ENCODE data around the gene KIF22.
A peak's percentile ranks its signal among the peaks of the same experiment; 100 is the strongest.

KIF22 gene

DNA sequence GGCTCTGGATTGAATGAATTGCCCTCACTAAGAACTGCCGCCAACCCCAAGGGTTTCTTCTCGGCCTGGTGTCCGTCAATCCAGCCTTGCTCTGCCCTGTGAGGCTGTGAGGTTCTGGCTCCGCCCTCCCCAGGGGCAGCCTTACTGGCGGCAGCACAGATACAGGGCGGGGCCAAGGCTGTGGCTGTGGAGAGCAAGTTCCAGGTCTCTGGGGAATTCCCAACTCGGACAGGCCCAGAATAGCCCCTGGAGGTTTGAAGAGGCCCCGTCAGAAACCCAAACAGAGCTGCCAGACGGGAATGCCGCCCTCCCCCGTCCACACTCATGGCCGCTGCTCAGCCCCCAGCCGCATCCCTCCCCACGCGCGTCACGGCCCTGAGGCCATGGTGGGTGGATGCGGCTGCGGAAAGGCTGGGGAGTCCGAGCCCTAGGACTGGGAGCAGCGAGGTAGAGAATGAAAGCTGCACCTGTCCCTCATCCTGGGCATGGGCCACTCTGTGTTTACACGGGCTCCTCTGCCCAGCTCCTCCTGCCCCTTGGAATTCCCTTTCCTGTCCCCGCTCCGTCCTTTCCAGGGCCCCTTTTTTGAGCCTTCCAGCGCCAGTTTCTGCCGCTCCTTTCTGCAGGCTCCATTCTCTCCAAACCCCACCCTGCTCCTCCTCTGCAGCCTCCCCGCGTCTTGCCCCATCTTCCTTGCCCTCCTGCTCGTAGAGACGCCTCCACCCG, 20.8 kb downstream of the KIF22 start:
- Histone ChIP-seq H3K27ac (ENCODE audit: low read length) (peak overlapping the region; percentile 95; the same call in 1 of the 2 replicates), H3K4me3 (ENCODE audit: low read length) (peak overlapping the region; percentile 65), H3K4me1 (ENCODE audit: low read length) (peaks cover 37% of the 10 kb centered on the region), H3K36me3 (replicated peaks; ENCODE audit: insufficient read depth, low read length) (no peaks in the 10 kb centered on the region), H3K9ac (ENCODE audit: low read length) (peak overlapping the region; percentile 64), H4K20me1 (ENCODE audit: insufficient read depth, low read length) (no peaks in the 10 kb centered on the region), H3K27me3 (replicated peaks; ENCODE audit: insufficient read depth, low read length) (no peaks in the 10 kb centered on the region), H2AFZ (ENCODE audit: low read length) (peak overlapping the region; percentile 65), H3K4me2 (ENCODE audit: low read depth, low read length) (peak overlapping the region; percentile 89), H3K9me3 (replicated peaks; ENCODE audit: insufficient read depth, low read length) (no peaks in the 10 kb centered on the region), H3K79me2 (ENCODE audit: low read length) (peaks cover 34% of the 10 kb centered on the region), H3K9me2 (replicated peaks; ENCODE audit: insufficient read depth, low read length) (no peaks in the 10 kb centered on the region), H3F3A (ENCODE audit: insufficient read depth, low read length) (peaks cover 52% of the 10 kb centered on the region)
- TF ChIP-seq, protein P1, sequence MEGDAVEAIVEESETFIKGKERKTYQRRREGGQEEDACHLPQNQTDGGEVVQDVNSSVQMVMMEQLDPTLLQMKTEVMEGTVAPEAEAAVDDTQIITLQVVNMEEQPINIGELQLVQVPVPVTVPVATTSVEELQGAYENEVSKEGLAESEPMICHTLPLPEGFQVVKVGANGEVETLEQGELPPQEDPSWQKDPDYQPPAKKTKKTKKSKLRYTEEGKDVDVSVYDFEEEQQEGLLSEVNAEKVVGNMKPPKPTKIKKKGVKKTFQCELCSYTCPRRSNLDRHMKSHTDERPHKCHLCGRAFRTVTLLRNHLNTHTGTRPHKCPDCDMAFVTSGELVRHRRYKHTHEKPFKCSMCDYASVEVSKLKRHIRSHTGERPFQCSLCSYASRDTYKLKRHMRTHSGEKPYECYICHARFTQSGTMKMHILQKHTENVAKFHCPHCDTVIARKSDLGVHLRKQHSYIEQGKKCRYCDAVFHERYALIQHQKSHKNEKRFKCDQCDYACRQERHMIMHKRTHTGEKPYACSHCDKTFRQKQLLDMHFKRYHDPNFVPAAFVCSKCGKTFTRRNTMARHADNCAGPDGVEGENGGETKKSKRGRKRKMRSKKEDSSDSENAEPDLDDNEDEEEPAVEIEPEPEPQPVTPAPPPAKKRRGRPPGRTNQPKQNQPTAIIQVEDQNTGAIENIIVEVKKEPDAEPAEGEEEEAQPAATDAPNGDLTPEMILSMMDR (IDR thresholded peaks at IDR 0.05; ENCODE audit: low read length), result no peak
- no peak for TF ChIP-seq EZH2 (optimal IDR thresholded peaks at IDR 0.05; ENCODE audit: low read depth, low read length)
- TF ChIP-seq EZH2phosphoT487 (IDR thresholded peaks at IDR 0.05; ENCODE audit: low read length), result no peak
- peak; percentile 98 for DNase-seq

DNA sequence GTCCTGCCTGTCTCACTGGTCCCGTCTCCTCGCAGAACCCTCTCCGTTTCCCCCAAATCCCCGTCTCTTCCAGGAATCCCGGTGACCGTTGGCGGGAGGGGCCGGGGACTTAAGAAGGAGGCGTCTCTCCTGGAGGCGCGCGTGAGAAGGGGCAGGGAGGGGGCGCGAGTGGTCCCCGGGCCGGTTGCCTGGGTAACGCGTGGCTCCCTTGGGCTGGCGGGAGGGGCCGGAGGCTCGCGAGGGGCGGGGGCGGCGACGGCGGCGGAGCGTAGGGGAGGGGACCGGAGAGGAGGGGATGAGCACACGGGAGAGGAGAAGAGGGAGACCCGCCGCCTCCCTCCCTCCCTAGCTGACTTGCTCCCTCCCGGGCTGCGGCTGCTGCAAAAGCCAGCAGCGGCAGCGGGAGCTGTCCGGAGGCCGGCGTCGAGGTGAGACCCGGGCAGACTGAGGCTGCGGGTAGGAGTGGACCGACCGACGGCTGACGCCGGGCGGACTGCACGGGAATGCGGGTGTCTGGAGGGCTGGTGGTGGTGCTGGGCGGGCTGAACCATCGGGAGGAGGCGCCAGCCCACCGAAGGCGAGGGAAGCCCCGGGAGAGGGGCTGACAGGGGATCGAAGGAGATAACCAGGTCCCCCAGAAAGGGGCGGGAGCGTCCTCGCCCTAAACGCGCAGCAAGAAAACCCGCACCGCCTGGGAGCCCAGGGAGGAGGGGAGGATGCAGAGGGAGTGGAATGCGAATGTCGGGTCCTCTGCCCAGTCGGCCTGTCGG, 21.5 kb downstream of the KIF22 start, which contains the start of gene PRRT2:
TSS of gene PRRT2 (plus strand) at position 298 of the 770 bp plus-strand sequence. CDS start 862 bp downstream, outside the sequence.
- Histone ChIP-seq H3K4me2 (ENCODE audit: low read depth, low read length) (peak within 1 kb of the TSS; percentile 89), H3K27ac (ENCODE audit: low read length) (peak within 1 kb of the TSS; percentile 95; the same call in 1 of the 2 replicates), H3K27me3 (replicated peaks; ENCODE audit: insufficient read depth, low read length) (no peaks in the 10 kb centered on the region), H3F3A (ENCODE audit: insufficient read depth, low read length) (peaks cover 57% of the 10 kb centered on the region), H2AFZ (ENCODE audit: low read length) (peak within 1 kb of the TSS; percentile 65), H3K4me3 (ENCODE audit: low read length) (peak within 1 kb of the TSS; percentile 65), H3K9ac (ENCODE audit: low read length) (peak within 1 kb of the TSS; percentile 64), H3K36me3 (replicated peaks; ENCODE audit: insufficient read depth, low read length) (no peaks in the 10 kb centered on the region), H3K9me3 (replicated peaks; ENCODE audit: insufficient read depth, low read length) (no peaks in the 10 kb centered on the region), H3K4me1 (ENCODE audit: low read length) (peaks cover 37% of the 10 kb centered on the region), H3K9me2 (replicated peaks; ENCODE audit: insufficient read depth, low read length) (no peaks in the 10 kb centered on the region), H3K79me2 (ENCODE audit: low read length) (peaks cover 41% of the 10 kb centered on the region), H4K20me1 (ENCODE audit: insufficient read depth, low read length) (no peaks in the 10 kb centered on the region)
- TF ChIP-seq EZH2phosphoT487 (IDR thresholded peaks at IDR 0.05; ENCODE audit: low read length) (no peak), EZH2 (optimal IDR thresholded peaks at IDR 0.05; ENCODE audit: low read depth, low read length) (no peak)
- TF ChIP-seq, protein P1 (IDR thresholded peaks at IDR 0.05; ENCODE audit: low read length), result no peak
- peak; percentile 18 for DNase-seq

DNA sequence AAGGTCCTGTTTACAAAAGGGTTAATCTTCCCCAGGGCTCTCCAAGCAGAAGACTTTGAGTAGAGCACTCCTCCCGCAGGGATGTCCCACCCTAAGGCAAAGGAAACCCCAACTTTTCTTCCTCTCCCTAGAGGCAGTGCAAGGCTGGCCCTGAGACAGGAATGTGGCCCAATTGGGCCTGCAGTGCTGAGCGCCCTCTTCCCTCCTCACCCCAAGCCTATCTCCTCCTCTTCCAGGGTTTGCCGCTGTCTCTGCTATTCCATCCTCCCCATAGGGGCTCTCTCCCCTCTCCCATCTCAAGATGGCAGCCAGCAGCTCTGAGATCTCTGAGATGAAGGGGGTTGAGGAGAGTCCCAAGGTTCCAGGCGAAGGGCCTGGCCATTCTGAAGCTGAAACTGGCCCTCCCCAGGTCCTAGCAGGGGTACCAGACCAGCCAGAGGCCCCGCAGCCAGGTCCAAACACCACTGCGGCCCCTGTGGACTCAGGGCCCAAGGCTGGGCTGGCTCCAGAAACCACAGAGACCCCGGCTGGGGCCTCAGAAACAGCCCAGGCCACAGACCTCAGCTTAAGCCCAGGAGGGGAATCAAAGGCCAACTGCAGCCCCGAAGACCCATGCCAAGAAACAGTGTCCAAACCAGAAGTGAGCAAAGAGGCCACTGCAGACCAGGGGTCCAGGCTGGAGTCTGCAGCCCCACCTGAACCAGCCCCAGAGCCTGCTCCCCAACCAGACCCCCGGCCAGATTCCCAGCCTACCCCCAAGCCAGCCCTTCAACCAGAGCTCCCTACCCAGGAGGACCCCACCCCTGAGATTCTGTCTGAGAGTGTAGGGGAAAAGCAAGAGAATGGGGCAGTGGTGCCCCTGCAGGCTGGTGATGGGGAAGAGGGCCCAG, 22.4 kb downstream of the KIF22 start:
- H3K9me3 ChIP-seq (replicated peaks; ENCODE audit: insufficient read depth, low read length), result no peaks in the 10 kb centered on the region
- H3K27ac ChIP-seq (ENCODE audit: low read length), result no peak overlapping the region
- TF ChIP-seq, protein P1 (IDR thresholded peaks at IDR 0.05; ENCODE audit: low read length), result no peak
- TF ChIP-seq EZH2phosphoT487 (IDR thresholded peaks at IDR 0.05; ENCODE audit: low read length) (no peak), EZH2 (optimal IDR thresholded peaks at IDR 0.05; ENCODE audit: low read depth, low read length) (no peak)
- no peaks in the 10 kb centered on the region for H3K27me3 ChIP-seq (replicated peaks; ENCODE audit: insufficient read depth, low read length)
- no peak overlapping the region for H3K4me2 ChIP-seq (ENCODE audit: low read depth, low read length)
- H3K4me3 ChIP-seq (ENCODE audit: low read length), result no peak overlapping the region
- no peak for DNase-seq
- H3K4me1 ChIP-seq (ENCODE audit: low read length), result peaks cover 39% of the 10 kb centered on the region
- no peaks in the 10 kb centered on the region for H3K36me3 ChIP-seq (replicated peaks; ENCODE audit: insufficient read depth, low read length)
- H3F3A ChIP-seq (ENCODE audit: insufficient read depth, low read length), result peaks cover 50% of the 10 kb centered on the region
- peaks cover 42% of the 10 kb centered on the region for H3K79me2 ChIP-seq (ENCODE audit: low read length)
- H3K9ac ChIP-seq (ENCODE audit: low read length), result no peak overlapping the region
- no peaks in the 10 kb centered on the region for H4K20me1 ChIP-seq (ENCODE audit: insufficient read depth, low read length)
- H3K9me2 ChIP-seq (replicated peaks; ENCODE audit: insufficient read depth, low read length), result no peaks in the 10 kb centered on the region
- no peak overlapping the region for H2AFZ ChIP-seq (ENCODE audit: low read length)

Data from MM.1S (cell line).